Measurements from ENCODE around the gene COL6A3. TPM values are rescaled to one million over a fixed set of nuclear protein-coding genes. Genes with fewer than 3 reads are reported as not detected.

COL6A3 gene
- total RNA-seq, 1 donor from 2014 or later, result 124 TPM

- Histone ChIP-seq H3K4me3 (ENCODE audit: low read depth, low read length) (no peak overlapping the region), H3K36me3 (ENCODE audit: control insufficient read depth, insufficient read depth, low read length) (no peaks in the 10 kb centered on the region)
- no peak for DNase-seq (ENCODE audit: low read depth)
These were observed 124.8 kb downstream of the COL6A3 start for GRCh38 chr2:237289139-237289538.

GRCh38 chr2:237287872-237288271 is 126.1 kb downstream of the COL6A3 start:
- Histone ChIP-seq H3K27me3 (ENCODE audit: control insufficient read depth, insufficient read depth, low read length) (no peaks in the 10 kb centered on the region), H3K4me3 (ENCODE audit: low read depth, low read length) (no peak overlapping the region), H3K36me3 (ENCODE audit: control insufficient read depth, insufficient read depth, low read length) (no peaks in the 10 kb centered on the region)
- DNase-seq (ENCODE audit: low read depth), result no peak
- TF ChIP-seq, protein P1, sequence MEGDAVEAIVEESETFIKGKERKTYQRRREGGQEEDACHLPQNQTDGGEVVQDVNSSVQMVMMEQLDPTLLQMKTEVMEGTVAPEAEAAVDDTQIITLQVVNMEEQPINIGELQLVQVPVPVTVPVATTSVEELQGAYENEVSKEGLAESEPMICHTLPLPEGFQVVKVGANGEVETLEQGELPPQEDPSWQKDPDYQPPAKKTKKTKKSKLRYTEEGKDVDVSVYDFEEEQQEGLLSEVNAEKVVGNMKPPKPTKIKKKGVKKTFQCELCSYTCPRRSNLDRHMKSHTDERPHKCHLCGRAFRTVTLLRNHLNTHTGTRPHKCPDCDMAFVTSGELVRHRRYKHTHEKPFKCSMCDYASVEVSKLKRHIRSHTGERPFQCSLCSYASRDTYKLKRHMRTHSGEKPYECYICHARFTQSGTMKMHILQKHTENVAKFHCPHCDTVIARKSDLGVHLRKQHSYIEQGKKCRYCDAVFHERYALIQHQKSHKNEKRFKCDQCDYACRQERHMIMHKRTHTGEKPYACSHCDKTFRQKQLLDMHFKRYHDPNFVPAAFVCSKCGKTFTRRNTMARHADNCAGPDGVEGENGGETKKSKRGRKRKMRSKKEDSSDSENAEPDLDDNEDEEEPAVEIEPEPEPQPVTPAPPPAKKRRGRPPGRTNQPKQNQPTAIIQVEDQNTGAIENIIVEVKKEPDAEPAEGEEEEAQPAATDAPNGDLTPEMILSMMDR (IDR thresholded peaks at IDR 0.05; ENCODE audit: insufficient read depth, low read length, poor library complexity, severe bottlenecking), result no peak

More at GRCh38 chr2:237289139-237289538, 124.8 kb downstream of the COL6A3 start:
- no peaks in the 10 kb centered on the region for H3K27me3 ChIP-seq (ENCODE audit: control insufficient read depth, insufficient read depth, low read length)
- TF ChIP-seq, protein P1 (IDR thresholded peaks at IDR 0.05; ENCODE audit: insufficient read depth, low read length, poor library complexity, severe bottlenecking), result no peak

- TF ChIP-seq, protein P1 (IDR thresholded peaks at IDR 0.05; ENCODE audit: insufficient read depth, low read length, poor library complexity, severe bottlenecking), result no peak
- no peak overlapping the region for H3K4me3 ChIP-seq (ENCODE audit: low read depth, low read length)
- no peak for DNase-seq (ENCODE audit: low read depth)
- no peaks in the 10 kb centered on the region for H3K36me3 ChIP-seq (ENCODE audit: control insufficient read depth, insufficient read depth, low read length)
- H3K27me3 ChIP-seq (ENCODE audit: control insufficient read depth, insufficient read depth, low read length), result no peaks in the 10 kb centered on the region
These were observed 130.6 kb downstream of the COL6A3 start for GRCh38 chr2:237283131-237283928.

DNA sequence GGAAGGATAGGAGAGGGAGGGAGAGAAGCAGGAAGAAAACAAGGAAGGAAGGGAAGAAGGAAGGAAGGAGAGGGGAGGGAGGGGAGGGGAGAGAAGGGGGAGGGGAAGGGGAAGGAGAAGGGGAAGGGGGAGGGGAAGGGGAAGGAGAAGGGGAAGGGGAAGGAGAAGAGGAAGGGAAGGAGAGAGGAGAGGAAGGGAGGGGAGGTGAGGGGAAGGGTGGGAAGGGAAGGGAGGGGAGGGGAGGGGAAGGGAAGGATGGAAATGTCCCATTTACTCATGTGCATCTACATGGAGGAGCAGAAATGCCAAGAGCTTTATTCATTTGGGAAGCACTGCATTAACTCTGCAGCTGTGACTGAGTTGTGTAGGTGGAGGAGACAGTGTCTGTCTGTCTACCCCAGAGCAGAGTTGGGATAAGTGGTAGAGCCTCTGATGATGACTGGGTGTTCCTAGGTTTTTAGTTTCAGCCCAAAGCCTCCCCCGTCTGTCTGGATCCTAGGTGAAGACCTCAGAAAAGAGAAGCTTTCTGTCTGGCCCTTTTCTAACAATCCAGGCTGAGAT is 131.3 kb downstream of the COL6A3 start:
- Histone ChIP-seq H3K36me3 (ENCODE audit: control insufficient read depth, insufficient read depth, low read length) (no peaks in the 10 kb centered on the region), H3K27me3 (ENCODE audit: control insufficient read depth, insufficient read depth, low read length) (no peaks in the 10 kb centered on the region), H3K4me3 (ENCODE audit: low read depth, low read length) (no peak overlapping the region)
- no peak for DNase-seq (ENCODE audit: low read depth)
- TF ChIP-seq, protein P1 (IDR thresholded peaks at IDR 0.05; ENCODE audit: insufficient read depth, low read length, poor library complexity, severe bottlenecking), result no peak

- Histone ChIP-seq H3K4me3 (ENCODE audit: low read depth, low read length) (no peak overlapping the region), H3K27me3 (ENCODE audit: control insufficient read depth, insufficient read depth, low read length) (no peaks in the 10 kb centered on the region), H3K36me3 (ENCODE audit: control insufficient read depth, insufficient read depth, low read length) (no peaks in the 10 kb centered on the region)
- DNase-seq (ENCODE audit: low read depth), result no peak
- TF ChIP-seq, protein P1 (IDR thresholded peaks at IDR 0.05; ENCODE audit: insufficient read depth, low read length, poor library complexity, severe bottlenecking), result no peak
These were observed 132.1 kb downstream of the COL6A3 start for GRCh38 chr2:237281836-237282306.
